HepG2 (cell line): Measurements from ENCODE around the gene FAM162A. TPM values are rescaled to one million over a fixed set of nuclear protein-coding genes. Genes with fewer than 3 reads are reported as not detected.

Experiments used
- ATAC-seq: fragments of 200-7000 bp; cut with Tn5 transposase; 3 replicates; pipeline ENCODE4 v1.9.1; 2020; ENCODE audit warnings: mild to moderate bottlenecking, moderate library complexity
- BruUV-seq: library from RNA; stranded (reverse); fragments of 400-500 nt; replicated peaks from 2 replicates; lab custom pipeline; 2021; lab: Mats Ljungman, UMichigan
- CTCF ChIA-PET: fragments of 300-600 bp; formaldehyde crosslinking; extraction: SDS; loops from one replicate; lab custom pipeline; 2021; ENCODE audit warnings: low total read pairs, inconsistent platforms, low intra/inter-chr PET ratio; lab: Yijun Ruan, JAX
- POLR2A ChIA-PET: fragments of 350-600 bp; sonication (Branson Sonifier 250); formaldehyde crosslinking; loops from one replicate; lab custom pipeline; 2020; ENCODE audit warnings: antibody characterized with exemption, inconsistent platforms; lab: Yijun Ruan, JAX
- DNase-seq: peaks from one replicate; pipeline ENCODE4 v3.0.0-alpha.2; 2015; ENCODE audit warnings: low spot score
- FAIRE-seq: peaks from 3 replicates; lab custom pipeline; 2011; peaks lifted over from hg19 to GRCh38; lab: Jason Lieb, UNC
- H2AFZ ChIP-seq: one replicate; pipeline ENCODE4 v1.6.1; 2011; ENCODE audit warnings: low read length, inconsistent platforms
- H3K27ac ChIP-seq: fragments of 300-600 bp; 3 replicates; pipeline ENCODE4 v1.8.0; 2011; ENCODE audit warnings: mixed run types, mild to moderate bottlenecking, mixed read lengths, low read length, inconsistent platforms; ENCODE audit not compliant: insufficient read depth; ENCODE audit errors: extremely low read length
- H3K27me3 ChIP-seq, 2 experiments: fragments of 200-600 bp in 1 of 2; 2 replicates in 1 of 2; 3 replicates in 1 of 2; pipeline versions ENCODE4 v1.6.0 to v1.8.0; 2011; ENCODE audit warnings: low read length in 2 of 2, mild to moderate bottlenecking in 2 of 2, moderate library complexity in 2 of 2, inconsistent platforms in 1 of 2; ENCODE audit not compliant: insufficient read depth in 2 of 2, control insufficient read depth in 1 of 2
- H3K36me3 ChIP-seq, 2 experiments: fragments of 200-600 bp in 1 of 2; replicated peaks in 1 of 2; 2 replicates in 1 of 2; 3 replicates in 1 of 2; pipeline versions ENCODE4 v1.5.1 to v1.8.0; 2011; ENCODE audit warnings: low read length in 2 of 2, inconsistent platforms in 1 of 2; ENCODE audit not compliant: insufficient read depth in 2 of 2, control insufficient read depth in 1 of 2
- H3K4me1 ChIP-seq: 2 replicates; pipeline ENCODE4 v1.5.1; 2012; ENCODE audit warnings: low read length, inconsistent platforms; ENCODE audit not compliant: insufficient read depth
- H3K4me2 ChIP-seq: 2 replicates; pipeline ENCODE4 v1.6.0; 2011; ENCODE audit warnings: low read depth, low read length, inconsistent platforms
- H3K4me3 ChIP-seq, 3 experiments: fragments of 200-600 bp in 1 of 3; sonication (generic), shearing (Covaris generic) in 1 of 3; replicated peaks in 1 of 3; 2 replicates each; pipeline ENCODE4 v1.5.1; 2011 to 2016; ENCODE audit warnings: low read length in 3 of 3, inconsistent platforms in 2 of 3, low read depth in 2 of 3, mild to moderate bottlenecking in 2 of 3, control low read depth in 1 of 3, mixed read lengths in 1 of 3; ENCODE audit not compliant: insufficient read depth in 1 of 3
- H3K79me2 ChIP-seq: one replicate; pipeline ENCODE4 v1.6.1; 2011; ENCODE audit warnings: low read length, inconsistent platforms; ENCODE audit not compliant: insufficient read depth
- H3K9ac ChIP-seq: 2 replicates; pipeline ENCODE4 v1.6.0; 2011; ENCODE audit warnings: mild to moderate bottlenecking, low read depth, low read length, inconsistent platforms; ENCODE audit not compliant: insufficient read depth
- H3K9me3 ChIP-seq: 2 replicates; pipeline ENCODE4 v1.5.1; 2012; ENCODE audit warnings: mild to moderate bottlenecking, low read length
- H4K20me1 ChIP-seq: 2 replicates; pipeline ENCODE4 v1.6.0; 2011; ENCODE audit warnings: inconsistent platforms, mild to moderate bottlenecking, low read length, moderate library complexity; ENCODE audit not compliant: insufficient read depth
- ARID3A ChIP-seq: IDR thresholded peaks from 2 replicates; pipeline ENCODE4 v1.6.1; 2012; ENCODE audit warnings: low read depth, low read length, improper control_type of control experiment
- ASH2L ChIP-seq: fragments of 300-600, 200-600 bp; sonication (generic); IDR thresholded peaks from 2 replicates; pipeline ENCODE4 v1.7.0; 2017; ENCODE audit warnings: low read depth, mild to moderate bottlenecking, moderate library complexity, mixed read lengths, low read length; ENCODE audit not compliant: insufficient read length
- BCL6 ChIP-seq: IDR thresholded peaks from 2 replicates; pipeline ENCODE4 v1.6.1; 2016; ENCODE audit warnings: missing genetic modification reagents, missing compliant biosample characterization
- HIVEP1 ChIP-seq: sonication (generic); formaldehyde crosslinking; IDR thresholded peaks from 2 replicates; pipeline ENCODE4 v1.4.0; 2020; ENCODE audit warnings: mild to moderate bottlenecking, missing genetic modification reagents
- HNF1B ChIP-seq: sonication (generic); formaldehyde crosslinking; IDR thresholded peaks from 2 replicates; pipeline ENCODE4 v1.5.1; 2020; ENCODE audit warnings: mild to moderate bottlenecking, moderate library complexity, missing genetic modification reagents
- HNF4A ChIP-seq: sonication (generic); formaldehyde crosslinking; IDR thresholded peaks from 2 replicates; pipeline ENCODE4 v1.4.0; 2020; ENCODE audit warnings: missing genetic modification reagents
- HOXA9 ChIP-seq: sonication (generic); formaldehyde crosslinking; IDR thresholded peaks from 2 replicates; pipeline ENCODE4 v1.8.1; 2022; ENCODE audit warnings: missing genetic modification reagents, mild to moderate bottlenecking, moderate library complexity, borderline replicate concordance
- KLF15 ChIP-seq: sonication (generic); formaldehyde crosslinking; IDR thresholded peaks from 2 replicates; pipeline ENCODE4 v1.8.1; 2023; ENCODE audit warnings: borderline replicate concordance, mild to moderate bottlenecking, inconsistent platforms, missing genetic modification reagents, mixed read lengths
- PAXIP1 ChIP-seq: sonication (generic); formaldehyde crosslinking; conservative IDR thresholded peaks from 2 replicates; pipeline ENCODE4 v1.4.0; 2020; ENCODE audit warnings: mild to moderate bottlenecking, missing genetic modification reagents, moderate library complexity
- REST ChIP-seq, 2 experiments: IDR thresholded peaks; 2 replicates each; pipeline ENCODE4 v1.6.1; 2011 to 2012; ENCODE audit warnings: low read length in 2 of 2, borderline replicate concordance in 1 of 2, low read depth in 1 of 2, mild to moderate bottlenecking in 1 of 2, moderate library complexity in 1 of 2
- ZNF10 ChIP-seq: sonication (generic); formaldehyde crosslinking; IDR thresholded peaks from 2 replicates; pipeline ENCODE4 v1.4.0; 2020; ENCODE audit warnings: mild to moderate bottlenecking, low read depth, missing genetic modification reagents, borderline replicate concordance
- ZSCAN21 ChIP-seq: sonication (generic); formaldehyde crosslinking; IDR thresholded peaks from 2 replicates; pipeline ENCODE4 v1.8.0; 2022; ENCODE audit warnings: mild to moderate bottlenecking, missing genetic modification reagents, moderate library complexity, borderline replicate concordance
- in situ Hi-C: cut with HindIII; loops from 2 replicates; pipeline ENCODE4 v1.10.0; 2017; ENCODE audit warnings: low pct_unique_long_range_greater_than_20kb; ENCODE audit not compliant: extremely low pct_ligation_motif_present
- intact Hi-C: fragments of 100-400 bp; cut with micrococcal nuclease; formaldehyde crosslinking; loops from one replicate; pipeline ENCODE4 v1.10.0; 2022; ENCODE audit not compliant: unreplicated experiment
- polyA plus RNA-seq, 8 experiments: library from polyadenylated mRNA; depleted of rRNA in 3 of 8; stranded (reverse) in 7 of 8; unstranded in 1 of 8; fragments of >200 nt; fragmentation: Illumina TruSeq in 4 of 8; extraction: Trizol in 4 of 8; gene quantifications; 2 replicates each; pipeline versions ENCODE4 v1.2.1 to v1.2.3, GENCODE V29; 2011 to 2016; ENCODE audit warnings: low read depth in 4 of 8, missing spikeins in 1 of 8, mixed read lengths in 1 of 8; ENCODE audit not compliant: insufficient read depth in 1 of 8
- total RNA-seq, 5 experiments: library from RNA; depleted of rRNA; stranded (reverse); fragments of >200 nt; fragmentation: Illumina TruSeq; extraction: Trizol; gene quantifications; 2 replicates each; pipeline ENCODE4 v1.2.3, GENCODE V29; 2016; ENCODE audit warnings: low read depth in 1 of 5

FAM162A gene
- total and polyA plus RNA-seq, 2 of the 13 experiments (the other 11 are each of a cell fraction or from before 2014, with no cell fraction given): 115 to 155 TPM

- TF ChIP-seq REST (IDR thresholded peaks at IDR 0.05; ENCODE audit: borderline replicate concordance in 1 of 2, low read depth in 1 of 2, low read length in 2 of 2) (no peak), ASH2L (no peak), HIVEP1 (CRISPR knock-in tag) (no peak), ZSCAN21 (CRISPR knock-in tag) (no peak), ZNF10 (no peak), HNF1B (no peak)
Measured at GRCh38 chr3:122451371-122451770, 67.4 kb downstream of the FAM162A start (continued).

- TF ChIP-seq ARID3A (peak; percentile 60; the same call in 1 of the 2 replicates), BCL6 (CRISPR knock-in tag) (peak; percentile 81), KLF15 (no peak), HOXA9 (no peak), PAXIP1 (CRISPR knock-in tag) (0 out of 2 replicates have a peak, but pooled peaks have one; percentile 17), HNF4A (0 out of 2 replicates have a peak, but pooled peaks have one; percentile 12)
- peaks cover 9 to 54% of the 10 kb centered on the region in 2 experiments for H3K36me3 ChIP-seq
- no TSS peak for BruUV-seq
- no peaks in the 10 kb centered on the region for H3K79me2 ChIP-seq
- intact Hi-C loops (no loop called here), in situ Hi-C loops (no loop called here)
- H3K9ac ChIP-seq: no peak overlapping the region
- ChIA-PET CTCF (no interaction called here), POLR2A (no interaction called here)
- no peaks in the 10 kb centered on the region for H4K20me1 ChIP-seq
- no peak for ATAC-seq
- H3K9me3 ChIP-seq: no peaks in the 10 kb centered on the region
- no peak overlapping the region for H3K27ac ChIP-seq
- H3K4me3 ChIP-seq: no peak overlapping the region
- peak; percentile 37 for FAIRE-seq
- peaks cover 16% of the 10 kb centered on the region for H3K4me1 ChIP-seq
- H2AFZ ChIP-seq: no peak overlapping the region
- DNase-seq: peak; percentile 35
- H3K4me2 ChIP-seq: no peak overlapping the region
- H3K27me3 ChIP-seq: no peaks in the 10 kb centered on the region
Measured at GRCh38 chr3:122456074-122456473, 72.1 kb downstream of the FAM162A start.
